Tibial artery (tissue), 4 donors: Measurements from ENCODE around the gene RALY.

Source experiments
- DNase-seq, 2 donors: peaks; one replicate each; pipeline ENCODE4 v3.0.0-alpha.2; 2019
- H3K27ac ChIP-seq, 2 donors: fragments of 200-600 bp; sonication (generic) in 1 of 2; 1 replicate in 1 of 2; 2 replicates in 1 of 2; pipeline ENCODE4 v1.5.1; 2018 to 2019; ENCODE audit warnings: mild to moderate bottlenecking in 1 of 2
- H3K27me3 ChIP-seq, 2 donors: fragments of 200-600 bp; sonication (generic) in 1 of 2; one replicate each; pipeline versions ENCODE4 v1.5.1 to v1.6.0; 2016 to 2019
- H3K36me3 ChIP-seq, 3 donors: fragments of 200-600 bp; sonication (generic) in 2 of 3; one replicate each; pipeline ENCODE4 v1.5.1; 2016 to 2019; ENCODE audit warnings: mild to moderate bottlenecking in 2 of 3
- H3K4me1 ChIP-seq, 4 donors: fragments of 200-600 bp; sonication (generic) in 2 of 4; 1 replicate in 3 of 4; 2 replicates in 1 of 4; pipeline ENCODE4 v1.5.1; 2016 to 2019
- H3K4me3 ChIP-seq, 2 donors: fragments of 200-600 bp; sonication (generic) in 1 of 2; 1 replicate in 1 of 2; 2 replicates in 1 of 2; pipeline ENCODE4 v1.5.1; 2018 to 2019; ENCODE audit warnings: mild to moderate bottlenecking in 2 of 2
- H3K9me3 ChIP-seq, 3 donors: fragments of 200-600 bp; sonication (generic) in 1 of 3; one replicate each; pipeline ENCODE4 v1.5.1; 2016 to 2019
- intact Hi-C: fragments of 100-400 bp; cut with DNase I; formaldehyde crosslinking; loops from one replicate; pipeline ENCODE4 v1.15.0; 2023; ENCODE audit warnings: low total_unique reads
- TF ChIP-seq, protein P1 (sequence below), 2 experiments: fragments of 200-600 bp in 1 of 2; fragments of 450-650 bp in 1 of 2; IDR thresholded peaks; one replicate each; pipeline ENCODE4 v1.5.1; 2017 to 2019; ENCODE audit warnings: antibody characterized with exemption in 2 of 2, mild to moderate bottlenecking in 1 of 2, moderate library complexity in 1 of 2

The RALY gene

DNA sequence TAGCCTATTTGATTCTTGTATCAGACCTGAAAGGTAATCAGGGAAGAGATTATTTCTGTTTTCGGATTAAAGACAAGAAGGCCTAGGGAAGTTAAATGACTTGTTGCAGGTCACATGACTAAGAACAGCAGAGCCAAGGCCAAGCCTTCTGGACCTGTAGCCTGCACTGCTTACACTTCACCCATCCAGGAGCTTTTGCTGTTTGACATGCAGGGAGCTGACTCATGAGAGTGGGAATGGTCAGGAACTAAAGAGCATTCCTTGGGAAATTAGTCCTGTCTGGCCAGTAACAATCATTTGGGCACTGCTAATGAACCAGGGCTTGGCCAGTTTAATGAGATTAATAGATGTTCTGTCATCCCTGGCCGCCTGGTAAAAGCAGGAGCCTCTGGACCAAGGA lies 71.5 kb downstream of the RALY start:
- intact Hi-C loops, result loop anchor here (5.0 kb wide), 2 partner anchors 62 to 203 kb away; no protein-coding TSS in a partner anchor

DNA sequence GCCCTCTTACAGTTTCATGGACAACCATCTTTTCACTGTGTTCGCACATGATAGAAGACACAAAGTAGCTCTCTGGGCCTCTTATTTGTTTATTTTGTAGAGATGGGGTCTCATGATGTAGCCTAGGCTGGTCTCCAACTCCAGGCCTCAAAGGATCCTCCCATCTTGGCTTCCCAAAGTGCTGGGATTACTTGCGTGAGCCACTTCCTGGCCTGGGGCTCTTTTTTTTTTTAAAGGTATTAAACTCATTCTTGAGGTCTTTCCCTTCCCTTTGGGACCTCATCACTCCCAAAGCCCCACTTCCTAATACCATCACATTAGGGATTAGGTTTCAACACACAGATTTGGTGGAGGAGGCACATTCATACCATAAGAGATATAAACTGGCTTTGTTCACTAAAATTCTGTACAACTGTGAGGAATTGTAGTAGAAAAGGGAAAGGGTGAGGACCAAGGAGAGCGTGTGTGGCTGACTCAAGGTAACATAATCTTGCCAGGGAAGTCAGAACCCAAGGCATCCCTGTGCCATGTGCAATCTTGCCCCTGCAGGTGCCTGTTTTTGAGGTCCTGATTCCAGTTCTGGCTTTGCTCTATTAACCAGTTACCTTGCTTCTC lies 72.9 kb downstream of the RALY start:
- Histone ChIP-seq H3K4me3 (no peak overlapping the region), H3K9me3 (no peaks in the 10 kb centered on the region), H3K27me3 (no peaks in the 10 kb centered on the region), H3K27ac (no peak overlapping the region), H3K4me1 (peaks cover 0 to 57% (median 22%) of the 10 kb centered on the region in 4 donors), H3K36me3 (no peaks in the 10 kb centered on the region)
- DNase-seq, result no peak
- intact Hi-C loops, result loop anchor here (5.0 kb wide), 2 partner anchors 61 to 204 kb away; no protein-coding TSS in a partner anchor
- TF ChIP-seq, protein P1, sequence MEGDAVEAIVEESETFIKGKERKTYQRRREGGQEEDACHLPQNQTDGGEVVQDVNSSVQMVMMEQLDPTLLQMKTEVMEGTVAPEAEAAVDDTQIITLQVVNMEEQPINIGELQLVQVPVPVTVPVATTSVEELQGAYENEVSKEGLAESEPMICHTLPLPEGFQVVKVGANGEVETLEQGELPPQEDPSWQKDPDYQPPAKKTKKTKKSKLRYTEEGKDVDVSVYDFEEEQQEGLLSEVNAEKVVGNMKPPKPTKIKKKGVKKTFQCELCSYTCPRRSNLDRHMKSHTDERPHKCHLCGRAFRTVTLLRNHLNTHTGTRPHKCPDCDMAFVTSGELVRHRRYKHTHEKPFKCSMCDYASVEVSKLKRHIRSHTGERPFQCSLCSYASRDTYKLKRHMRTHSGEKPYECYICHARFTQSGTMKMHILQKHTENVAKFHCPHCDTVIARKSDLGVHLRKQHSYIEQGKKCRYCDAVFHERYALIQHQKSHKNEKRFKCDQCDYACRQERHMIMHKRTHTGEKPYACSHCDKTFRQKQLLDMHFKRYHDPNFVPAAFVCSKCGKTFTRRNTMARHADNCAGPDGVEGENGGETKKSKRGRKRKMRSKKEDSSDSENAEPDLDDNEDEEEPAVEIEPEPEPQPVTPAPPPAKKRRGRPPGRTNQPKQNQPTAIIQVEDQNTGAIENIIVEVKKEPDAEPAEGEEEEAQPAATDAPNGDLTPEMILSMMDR (IDR thresholded peaks at IDR 0.05), result no peak

More for the DNA sequence above, 71.5 kb downstream of the RALY start:
- H3K4me1 ChIP-seq, result peaks cover 0 to 68% (median 22%) of the 10 kb centered on the region in 4 donors
- H3K4me3 ChIP-seq, result no peak overlapping the region
- H3K27me3 ChIP-seq, result no peaks in the 10 kb centered on the region
- H3K27ac ChIP-seq, result no peak overlapping the region
- H3K36me3 ChIP-seq, result no peaks in the 10 kb centered on the region
- no peak for DNase-seq
- TF ChIP-seq, protein P1 (IDR thresholded peaks at IDR 0.05), result no peak
- no peaks in the 10 kb centered on the region for H3K9me3 ChIP-seq

GRCh38 chr20:34068001-34068400 lies 74.3 kb downstream of the RALY start:
- H3K27me3 ChIP-seq, result no peaks in the 10 kb centered on the region
- peaks cover 0 to 45% (median 22%) of the 10 kb centered on the region in 4 donors for H3K4me1 ChIP-seq
- intact Hi-C loops, result loop anchor here (5.0 kb wide), 2 partner anchors 59 to 206 kb away; no protein-coding TSS in a partner anchor
- no peak overlapping the region for H3K4me3 ChIP-seq
- no peak for DNase-seq
- peaks cover 0 to 5% (median 0%) of the 10 kb centered on the region in 3 donors for H3K36me3 ChIP-seq
- no peak overlapping the region for H3K27ac ChIP-seq
- no peaks in the 10 kb centered on the region for H3K9me3 ChIP-seq
- TF ChIP-seq, protein P1 (IDR thresholded peaks at IDR 0.05), result no peak

DNA sequence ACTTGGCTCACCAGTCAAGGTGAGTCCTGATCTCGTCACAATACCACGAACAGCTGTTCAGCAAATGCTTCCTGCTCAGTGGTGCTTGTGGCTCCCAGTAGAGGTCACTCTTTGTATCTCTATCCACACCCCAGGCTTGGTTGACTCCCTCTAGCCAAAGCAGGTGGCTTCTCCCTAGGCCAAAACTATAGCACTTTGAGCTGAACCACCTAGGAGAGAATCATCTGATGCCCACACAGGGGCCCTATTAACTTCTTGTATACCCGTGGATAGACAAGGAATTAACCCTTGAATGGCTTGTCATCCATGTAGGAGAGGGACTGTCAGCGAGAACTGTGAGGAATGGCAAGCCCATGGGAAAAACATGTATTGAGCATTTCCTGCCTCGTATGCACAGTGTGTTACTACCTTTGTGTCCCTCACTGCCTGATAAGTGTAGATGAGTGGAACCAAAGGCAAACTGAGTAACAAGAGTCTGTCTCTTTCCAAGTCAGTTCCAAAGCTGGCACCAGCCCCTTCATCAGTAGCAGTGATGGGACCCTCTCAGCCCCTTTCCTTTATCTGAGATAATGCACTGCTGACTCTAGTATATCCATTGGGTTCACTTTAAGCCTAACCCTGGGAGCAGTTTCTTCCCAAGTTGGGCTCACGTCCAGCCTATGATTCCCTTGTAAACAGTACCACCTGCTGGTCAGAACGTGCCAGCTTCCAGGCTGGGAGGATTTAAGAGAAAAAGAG lies 75.8 kb downstream of the RALY start:
- H3K36me3 ChIP-seq, result peaks cover 8 to 16% (median 12%) of the 10 kb centered on the region in 3 donors
- H3K4me3 ChIP-seq, result no peak overlapping the region
- H3K9me3 ChIP-seq, result no peaks in the 10 kb centered on the region
- H3K27me3 ChIP-seq, result no peaks in the 10 kb centered on the region
- intact Hi-C loops, result loop anchor here (5.0 kb wide), 3 partner anchors 58 to 207 kb away; no protein-coding TSS in a partner anchor
- TF ChIP-seq, protein P1 (IDR thresholded peaks at IDR 0.05), result peak; percentile 77 to 91
- peaks cover 0 to 40% (median 22%) of the 10 kb centered on the region in 4 donors for H3K4me1 ChIP-seq
- H3K27ac ChIP-seq, result peak overlapping the region in 1 of 2 donors; percentile 14
- DNase-seq, result peak; percentile 78 to 80

GRCh38 chr20:34070079-34070439 lies 76.3 kb downstream of the RALY start:
- no peak overlapping the region for H3K4me3 ChIP-seq
- no peak overlapping the region for H3K27ac ChIP-seq
- no peak for DNase-seq
- H3K4me1 ChIP-seq, result peaks cover 0 to 34% (median 21%) of the 10 kb centered on the region in 4 donors
- TF ChIP-seq, protein P1 (IDR thresholded peaks at IDR 0.05), result peak in 1 of 2 experiments; percentile 2
- no peaks in the 10 kb centered on the region for H3K27me3 ChIP-seq
- H3K36me3 ChIP-seq, result peaks cover 8 to 21% (median 16%) of the 10 kb centered on the region in 3 donors
- intact Hi-C loops, result loop anchor here (5.0 kb wide), 1 partner anchor 138 kb away; no protein-coding TSS in a partner anchor
- H3K9me3 ChIP-seq, result no peaks in the 10 kb centered on the region
